ENCODE measurements around the gene RELN. TPM values are rescaled to one million over a fixed set of nuclear protein-coding genes. Genes with fewer than 3 reads are reported as not detected.

Gene RELN
- polyA plus RNA-seq, 1 donor (not counting 4 experiments of a cell fraction or from before 2014, with no cell fraction given) = not detected

- no peaks in the 10 kb centered on the region for H3K9me1 ChIP-seq (ENCODE audit: control insufficient read depth, extremely low read depth, insufficient read depth, low read length)
- no peak for DNase-seq (ENCODE audit: low read depth, low spot score)
- no peak for FAIRE-seq
Observed at GRCh38 chr7:104033837-104034236, 44.4 kb upstream of the RELN start.

GRCh38 chr7:104032486-104032885 lies 43.0 kb upstream of the RELN start:
- H3K79me2 ChIP-seq (ENCODE audit: control insufficient read depth, insufficient read depth, low read length) = no peaks in the 10 kb centered on the region
- H3K4me2 ChIP-seq (ENCODE audit: control insufficient read depth, extremely low read depth, insufficient read depth, low read depth, low read length) = no peak overlapping the region
- H3K9me3 ChIP-seq (ENCODE audit: control insufficient read depth, low read depth, low read length) = no peaks in the 10 kb centered on the region
- no peaks in the 10 kb centered on the region for H3K4me1 ChIP-seq (ENCODE audit: control insufficient read depth, extremely low read depth, insufficient read depth, low read length)
- H3K36me3 ChIP-seq (ENCODE audit: control insufficient read depth in 2 of 2, extremely low read depth in 1 of 2, insufficient read depth in 2 of 2, low read length in 2 of 2) = no peaks in the 10 kb centered on the region
- H4K20me1 ChIP-seq (ENCODE audit: control insufficient read depth, extremely low read depth, insufficient read depth, low read length) = no peaks in the 10 kb centered on the region
- dilution Hi-C loops (cut with MboI; ENCODE audit: extremely low pct_ligation_motif_present, low sequenced_read_pairs) = no loop called here
- no peaks in the 10 kb centered on the region for H3K9me1 ChIP-seq (ENCODE audit: control insufficient read depth, extremely low read depth, insufficient read depth, low read length)
- H3K27ac ChIP-seq (ENCODE audit: control insufficient read depth, insufficient read depth, low read length) = no peak overlapping the region
- H3K4me3 ChIP-seq (ENCODE audit: control insufficient read depth in 2 of 3, extremely low read depth in 1 of 3, insufficient read depth in 2 of 3, low read depth in 1 of 3, low read length in 3 of 3) = no peak overlapping the region
- FAIRE-seq (no peak), DNase-seq (ENCODE audit: low read depth, low spot score) (no peak)
- TF ChIP-seq EZH2 (IDR thresholded peaks at IDR 0.05; ENCODE audit: low read length) (no peak), CTCF (optimal IDR thresholded peaks at IDR 0.05 in 1 of 3, IDR thresholded peaks at IDR 0.05 in 1 of 3, conservative IDR thresholded peaks at IDR 0.05 in 1 of 3; ENCODE audit: extremely low read depth in 1 of 3, insufficient read depth in 2 of 3, low read length in 3 of 3) (no peak)
- no peak overlapping the region for H3K9ac ChIP-seq (ENCODE audit: control insufficient read depth, extremely low read depth, insufficient read depth, low read length)
- no peak overlapping the region for H2AFZ ChIP-seq (ENCODE audit: control insufficient read depth, low read length)
- H3K27me3 ChIP-seq (ENCODE audit: control insufficient read depth, extremely low read depth, insufficient read depth, low read length) = no peaks in the 10 kb centered on the region

More at GRCh38 chr7:104033837-104034236, 44.4 kb upstream of the RELN start:
- Histone ChIP-seq H3K79me2 (ENCODE audit: control insufficient read depth, insufficient read depth, low read length) (no peaks in the 10 kb centered on the region), H2AFZ (ENCODE audit: control insufficient read depth, low read length) (no peak overlapping the region), H3K9ac (ENCODE audit: control insufficient read depth, extremely low read depth, insufficient read depth, low read length) (no peak overlapping the region), H3K27ac (ENCODE audit: control insufficient read depth, insufficient read depth, low read length) (no peak overlapping the region), H4K20me1 (ENCODE audit: control insufficient read depth, extremely low read depth, insufficient read depth, low read length) (no peaks in the 10 kb centered on the region), H3K27me3 (ENCODE audit: control insufficient read depth, extremely low read depth, insufficient read depth, low read length) (no peaks in the 10 kb centered on the region), H3K4me2 (ENCODE audit: control insufficient read depth, extremely low read depth, insufficient read depth, low read depth, low read length) (no peak overlapping the region), H3K4me3 (ENCODE audit: control insufficient read depth in 2 of 3, extremely low read depth in 1 of 3, insufficient read depth in 2 of 3, low read depth in 1 of 3, low read length in 3 of 3) (no peak overlapping the region), H3K4me1 (ENCODE audit: control insufficient read depth, extremely low read depth, insufficient read depth, low read length) (no peaks in the 10 kb centered on the region), H3K36me3 (ENCODE audit: control insufficient read depth in 2 of 2, extremely low read depth in 1 of 2, insufficient read depth in 2 of 2, low read length in 2 of 2) (no peaks in the 10 kb centered on the region), H3K9me3 (ENCODE audit: control insufficient read depth, low read depth, low read length) (no peaks in the 10 kb centered on the region)
- dilution Hi-C loops (cut with MboI; ENCODE audit: extremely low pct_ligation_motif_present, low sequenced_read_pairs) = no loop called here
- no peak for TF ChIP-seq EZH2 (IDR thresholded peaks at IDR 0.05; ENCODE audit: low read length)
- TF ChIP-seq CTCF (optimal IDR thresholded peaks at IDR 0.05 in 1 of 3, IDR thresholded peaks at IDR 0.05 in 1 of 3, conservative IDR thresholded peaks at IDR 0.05 in 1 of 3; ENCODE audit: extremely low read depth in 1 of 3, insufficient read depth in 2 of 3, low read length in 3 of 3) = no peak

All from keratinocyte (primary cell).